GM18907 (cell line): ENCODE data around the gene CELF5.

Experiments used
- ATAC-seq: cut with Tn5 transposase; IDR thresholded peaks from one replicate; pipeline ENCODE4 v1.9.1; 2021; ENCODE audit warnings: mild to moderate bottlenecking, moderate library complexity; ENCODE audit not compliant: unreplicated experiment

CELF5 gene

DNA sequence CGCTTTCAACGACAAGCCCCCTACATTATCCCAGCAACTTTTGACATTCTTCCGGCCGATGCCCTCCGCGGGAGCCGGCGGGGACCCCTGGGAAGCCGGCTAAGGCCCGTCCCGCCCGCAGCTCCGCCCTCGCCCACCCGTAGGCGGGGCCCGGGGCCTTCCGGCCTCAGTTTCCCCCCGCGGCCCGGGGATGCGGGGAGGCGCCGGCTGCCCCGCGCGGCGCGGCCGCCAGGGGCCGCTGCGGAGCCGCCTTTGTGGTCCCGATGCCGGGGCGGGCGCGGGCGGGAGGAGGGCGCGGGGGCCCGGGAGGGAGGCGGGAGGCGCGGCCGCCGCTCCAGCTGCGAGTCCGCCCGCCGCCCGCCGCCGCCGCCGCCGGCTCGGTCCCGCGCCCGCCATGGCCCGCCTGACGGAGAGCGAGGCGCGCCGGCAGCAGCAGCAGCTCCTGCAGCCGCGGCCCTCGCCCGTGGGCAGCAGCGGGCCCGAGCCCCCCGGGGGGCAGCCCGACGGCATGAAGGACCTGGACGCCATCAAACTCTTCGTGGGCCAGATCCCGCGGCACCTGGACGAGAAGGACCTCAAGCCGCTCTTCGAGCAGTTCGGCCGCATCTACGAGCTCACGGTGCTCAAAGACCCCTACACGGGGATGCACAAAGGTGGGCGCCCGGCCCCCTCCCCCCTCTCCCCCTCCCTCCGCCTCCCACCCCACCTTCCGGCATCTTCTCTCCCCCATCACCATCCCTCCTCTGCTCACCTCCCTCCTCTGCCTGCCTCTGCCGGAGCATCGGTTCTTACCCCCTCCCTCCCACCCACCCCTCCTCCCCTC is at the start of gene CELF5:
Gene CELF5, plus strand, starts transcription at position 316 of the 823 bp plus-strand sequence. Its CDS starts 79 bp downstream, at position 395.
- ATAC-seq, result no peak

DNA sequence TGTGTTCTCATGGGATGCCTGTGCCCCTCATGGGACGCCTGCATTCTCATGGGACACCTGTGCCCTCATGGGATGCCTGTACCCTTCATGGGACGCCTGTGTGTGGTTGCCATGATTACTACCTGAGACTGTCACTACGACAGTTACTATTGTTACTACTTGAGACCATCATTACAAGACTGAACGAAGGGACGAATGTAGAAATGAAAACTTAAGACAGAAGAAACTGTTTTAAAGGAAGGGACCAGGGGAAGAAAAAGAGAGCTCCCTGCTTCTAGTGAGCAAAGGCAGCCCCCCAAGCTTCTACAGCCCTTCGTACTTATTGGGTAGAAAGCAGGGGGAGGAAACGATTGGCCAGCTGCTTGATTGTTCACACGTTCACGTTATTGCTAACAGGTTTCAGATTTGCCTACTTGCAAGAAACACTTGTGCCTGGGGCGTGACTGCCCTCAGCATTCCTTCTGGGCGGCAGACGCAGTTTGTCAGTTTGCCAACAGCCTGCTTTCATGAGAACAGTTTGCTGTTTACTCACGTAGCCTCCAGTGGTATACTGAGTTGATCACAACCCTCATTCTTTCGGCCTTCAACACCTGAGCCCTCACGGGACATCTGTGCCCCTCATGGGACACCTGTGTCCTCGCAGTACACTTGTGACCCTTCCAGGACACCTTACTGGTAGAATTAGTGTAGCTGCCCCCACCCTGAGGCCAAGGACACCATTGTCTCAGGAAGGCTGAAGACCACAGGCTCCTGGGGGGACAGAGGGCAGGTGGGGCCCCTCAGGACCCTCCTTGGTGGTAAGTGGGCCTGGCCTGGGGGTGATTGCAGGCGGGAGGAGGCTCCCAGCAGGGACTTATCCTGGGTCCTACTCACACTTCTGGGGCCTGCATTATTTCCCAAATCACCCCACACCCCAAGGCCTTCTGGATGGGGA is 48.4 kb upstream of the CELF5 start:
- no peak for ATAC-seq

DNA sequence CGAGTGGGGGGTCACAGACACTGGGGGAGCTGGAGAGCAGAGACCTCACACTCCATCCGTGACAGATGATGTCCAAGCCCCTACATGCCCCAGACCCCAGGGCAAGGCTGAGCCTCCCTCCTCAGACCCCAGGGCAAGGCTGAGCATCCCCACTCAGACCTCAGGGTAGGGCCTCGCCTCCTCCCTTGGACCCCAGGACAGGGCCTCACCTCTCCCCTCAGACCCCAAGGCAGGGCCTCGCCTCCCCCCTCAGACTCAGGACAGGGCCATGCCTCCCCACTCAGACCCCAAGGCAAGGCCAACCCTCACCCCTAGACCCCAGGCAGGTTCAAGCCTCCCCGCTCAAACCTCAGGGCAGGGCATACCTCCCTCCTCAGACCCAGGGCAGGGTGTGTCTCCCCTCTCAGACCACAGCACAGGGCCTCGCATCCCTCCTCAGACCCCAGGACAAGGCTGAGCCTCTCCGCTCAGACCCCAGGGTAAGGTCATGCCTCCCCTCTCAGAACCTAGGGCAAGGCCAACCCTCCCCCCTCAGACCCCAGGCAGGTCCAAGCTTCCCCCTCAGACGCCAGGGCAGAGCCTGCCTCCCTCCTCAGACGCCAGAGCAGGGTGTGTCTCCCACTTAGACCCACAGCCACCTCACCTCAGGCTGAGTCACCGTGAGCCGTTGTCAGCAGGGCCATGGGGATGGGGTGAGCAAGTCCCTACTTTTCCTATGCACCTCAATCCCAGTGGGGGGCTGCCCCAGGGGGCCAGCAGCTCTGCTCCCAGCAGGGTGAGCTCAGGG is 47.6 kb upstream of the CELF5 start:
- no peak for ATAC-seq

DNA sequence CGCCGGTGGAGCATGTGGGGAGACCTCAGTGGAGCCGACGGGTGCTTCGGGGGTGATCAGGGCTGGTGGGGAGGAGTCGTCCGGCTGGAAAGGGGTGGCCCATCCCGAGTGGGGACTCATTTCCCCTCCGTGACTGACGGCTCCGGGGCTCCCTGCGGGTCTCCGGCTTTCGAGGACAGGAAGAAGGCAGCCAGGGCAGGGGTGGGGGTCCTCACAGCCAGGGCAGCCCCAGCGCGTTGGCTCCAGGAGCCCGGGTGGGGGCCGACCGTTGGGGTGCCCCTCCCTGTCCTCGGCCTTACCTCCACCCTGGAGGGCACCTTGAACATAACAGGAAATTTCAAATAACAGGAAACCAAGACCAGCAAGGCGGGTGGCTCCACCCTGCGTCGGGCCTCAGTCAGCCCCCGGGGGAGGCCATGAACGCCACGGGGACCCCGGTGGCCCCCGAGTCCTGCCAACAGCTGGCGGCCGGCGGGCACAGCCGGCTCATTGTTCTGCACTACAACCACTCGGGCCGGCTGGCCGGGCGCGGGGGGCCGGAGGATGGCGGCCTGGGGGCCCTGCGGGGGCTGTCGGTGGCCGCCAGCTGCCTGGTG is 46.0 kb upstream of the CELF5 start, which contains the start of gene S1PR4:
Gene S1PR4, plus strand, starts transcription at position 393 of the 596 bp plus-strand sequence. Its CDS starts 24 bp downstream, at position 417.
- ATAC-seq, result no peak

DNA sequence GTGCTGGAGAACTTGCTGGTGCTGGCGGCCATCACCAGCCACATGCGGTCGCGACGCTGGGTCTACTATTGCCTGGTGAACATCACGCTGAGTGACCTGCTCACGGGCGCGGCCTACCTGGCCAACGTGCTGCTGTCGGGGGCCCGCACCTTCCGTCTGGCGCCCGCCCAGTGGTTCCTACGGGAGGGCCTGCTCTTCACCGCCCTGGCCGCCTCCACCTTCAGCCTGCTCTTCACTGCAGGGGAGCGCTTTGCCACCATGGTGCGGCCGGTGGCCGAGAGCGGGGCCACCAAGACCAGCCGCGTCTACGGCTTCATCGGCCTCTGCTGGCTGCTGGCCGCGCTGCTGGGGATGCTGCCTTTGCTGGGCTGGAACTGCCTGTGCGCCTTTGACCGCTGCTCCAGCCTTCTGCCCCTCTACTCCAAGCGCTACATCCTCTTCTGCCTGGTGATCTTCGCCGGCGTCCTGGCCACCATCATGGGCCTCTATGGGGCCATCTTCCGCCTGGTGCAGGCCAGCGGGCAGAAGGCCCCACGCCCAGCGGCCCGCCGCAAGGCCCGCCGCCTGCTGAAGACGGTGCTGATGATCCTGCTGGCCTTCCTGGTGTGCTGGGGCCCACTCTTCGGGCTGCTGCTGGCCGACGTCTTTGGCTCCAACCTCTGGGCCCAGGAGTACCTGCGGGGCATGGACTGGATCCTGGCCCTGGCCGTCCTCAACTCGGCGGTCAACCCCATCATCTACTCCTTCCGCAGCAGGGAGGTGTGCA is 45.3 kb upstream of the CELF5 start:
- no peak for ATAC-seq

DNA sequence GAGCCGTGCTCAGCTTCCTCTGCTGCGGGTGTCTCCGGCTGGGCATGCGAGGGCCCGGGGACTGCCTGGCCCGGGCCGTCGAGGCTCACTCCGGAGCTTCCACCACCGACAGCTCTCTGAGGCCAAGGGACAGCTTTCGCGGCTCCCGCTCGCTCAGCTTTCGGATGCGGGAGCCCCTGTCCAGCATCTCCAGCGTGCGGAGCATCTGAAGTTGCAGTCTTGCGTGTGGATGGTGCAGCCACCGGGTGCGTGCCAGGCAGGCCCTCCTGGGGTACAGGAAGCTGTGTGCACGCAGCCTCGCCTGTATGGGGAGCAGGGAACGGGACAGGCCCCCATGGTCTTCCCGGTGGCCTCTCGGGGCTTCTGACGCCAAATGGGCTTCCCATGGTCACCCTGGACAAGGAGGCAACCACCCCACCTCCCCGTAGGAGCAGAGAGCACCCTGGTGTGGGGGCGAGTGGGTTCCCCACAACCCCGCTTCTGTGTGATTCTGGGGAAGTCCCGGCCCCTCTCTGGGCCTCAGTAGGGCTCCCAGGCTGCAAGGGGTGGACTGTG is 44.6 kb upstream of the CELF5 start:
- ATAC-seq, result no peak

DNA sequence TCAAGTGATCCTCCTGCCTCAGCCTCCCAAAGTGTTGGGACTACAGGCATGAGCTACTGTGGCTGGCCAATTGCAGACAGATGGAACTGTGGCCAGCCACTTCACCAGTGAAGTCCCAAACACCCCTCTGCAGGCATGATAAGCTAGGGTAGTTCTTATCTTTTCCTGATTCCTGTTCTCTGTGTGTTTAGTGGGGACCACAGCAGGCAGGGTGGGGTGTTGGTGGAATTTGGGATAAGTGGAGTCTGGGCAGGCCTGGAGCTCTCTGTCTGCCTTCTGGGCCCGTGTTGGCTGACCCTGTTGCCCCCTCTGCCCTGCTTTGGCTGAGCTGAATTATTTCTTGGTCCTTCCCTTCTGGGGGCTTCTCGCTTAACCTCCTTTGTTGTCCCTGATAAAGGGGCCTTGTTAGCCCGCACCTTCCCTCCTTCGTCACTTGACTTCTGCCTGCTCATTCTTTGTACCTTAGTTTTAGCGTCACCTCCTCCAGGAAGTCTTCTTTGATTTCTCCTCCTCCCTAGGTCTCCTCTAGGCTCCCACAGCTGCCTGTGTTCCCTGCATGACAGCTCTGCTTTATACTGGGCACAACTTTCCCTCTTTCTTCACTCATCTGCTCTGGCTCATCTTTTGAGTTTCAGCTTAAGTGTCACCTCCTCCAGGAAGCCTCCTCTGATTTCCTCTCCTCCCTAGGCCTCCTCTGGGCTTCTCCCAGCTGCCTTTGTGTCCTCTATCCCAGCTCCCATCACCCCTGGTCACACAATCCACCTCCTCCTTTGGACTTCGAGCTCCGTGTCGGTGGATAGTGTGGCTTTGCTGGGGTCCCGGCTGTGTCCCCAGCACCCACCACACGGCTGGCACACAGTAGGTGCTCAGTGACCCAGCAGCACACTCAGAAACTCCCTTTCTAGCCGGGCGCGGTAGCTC is 40.5 kb upstream of the CELF5 start:
- ATAC-seq, result no peak

DNA sequence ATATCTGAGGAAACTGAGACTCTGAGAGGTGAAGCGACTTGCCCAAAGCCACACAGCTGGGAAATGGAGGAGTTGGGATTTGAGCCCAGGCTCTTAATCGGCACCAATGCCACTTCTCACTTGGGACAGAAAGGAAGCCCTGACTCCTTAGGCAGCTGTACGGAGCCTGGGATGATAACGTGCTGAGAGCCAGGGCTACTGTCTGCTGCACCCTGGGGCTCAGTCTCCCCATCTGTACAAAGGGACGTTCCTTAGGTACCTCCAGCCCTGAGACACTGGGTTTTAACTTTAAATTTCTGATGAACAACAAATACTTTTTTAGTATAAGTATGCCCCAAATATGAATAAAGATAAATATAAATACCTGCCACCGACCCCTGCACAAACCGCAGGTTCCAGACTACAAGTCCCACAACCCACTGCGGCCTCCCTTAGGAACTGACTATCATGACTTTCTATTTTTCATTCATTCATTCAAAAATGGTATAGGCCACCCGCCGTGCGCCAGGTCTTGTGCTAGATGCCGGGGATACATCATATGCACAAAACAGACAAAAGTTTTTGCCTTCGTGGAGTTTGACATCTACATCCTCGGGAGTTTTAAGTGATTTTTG is 39.5 kb upstream of the CELF5 start:
- peak; percentile 29 for ATAC-seq

DNA sequence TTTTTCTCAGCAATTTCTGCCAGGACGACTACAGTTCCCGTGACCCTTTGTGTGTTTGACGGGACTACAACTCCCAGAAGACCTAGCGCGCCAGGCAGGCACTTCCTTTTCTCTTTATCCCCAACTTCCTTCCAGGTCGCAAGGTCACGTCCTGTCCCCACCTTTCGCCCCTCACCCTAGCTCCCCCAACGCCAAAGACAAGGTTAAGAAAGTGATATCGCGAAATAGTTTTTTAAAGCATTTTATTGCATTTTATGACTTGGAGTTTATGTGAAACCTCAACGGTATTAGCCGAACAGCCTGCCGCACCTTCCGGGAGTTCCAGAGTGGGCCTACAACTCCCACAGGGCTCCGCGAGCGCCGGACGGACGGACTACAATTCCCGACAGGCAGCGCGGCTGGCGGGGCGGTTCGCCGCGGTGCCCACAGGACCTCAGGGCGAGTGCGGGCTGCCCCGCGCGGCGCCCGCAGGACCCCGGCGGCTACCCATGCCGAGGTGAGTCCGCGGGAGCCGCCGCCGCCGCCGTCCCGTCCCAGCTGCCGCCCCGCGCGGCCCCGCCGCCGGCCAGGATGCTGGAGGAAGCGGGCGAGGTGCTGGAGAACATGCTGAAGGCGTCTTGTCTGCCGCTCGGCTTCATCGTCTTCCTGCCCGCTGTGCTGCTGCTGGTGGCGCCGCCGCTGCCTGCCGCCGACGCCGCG is 38.9 kb upstream of the CELF5 start, which contains the start of gene NCLN:
Gene NCLN, plus strand, starts transcription at position 470 of the 699 bp plus-strand sequence. Its CDS starts 101 bp downstream, at position 571.
- peak; percentile 77 for ATAC-seq

DNA sequence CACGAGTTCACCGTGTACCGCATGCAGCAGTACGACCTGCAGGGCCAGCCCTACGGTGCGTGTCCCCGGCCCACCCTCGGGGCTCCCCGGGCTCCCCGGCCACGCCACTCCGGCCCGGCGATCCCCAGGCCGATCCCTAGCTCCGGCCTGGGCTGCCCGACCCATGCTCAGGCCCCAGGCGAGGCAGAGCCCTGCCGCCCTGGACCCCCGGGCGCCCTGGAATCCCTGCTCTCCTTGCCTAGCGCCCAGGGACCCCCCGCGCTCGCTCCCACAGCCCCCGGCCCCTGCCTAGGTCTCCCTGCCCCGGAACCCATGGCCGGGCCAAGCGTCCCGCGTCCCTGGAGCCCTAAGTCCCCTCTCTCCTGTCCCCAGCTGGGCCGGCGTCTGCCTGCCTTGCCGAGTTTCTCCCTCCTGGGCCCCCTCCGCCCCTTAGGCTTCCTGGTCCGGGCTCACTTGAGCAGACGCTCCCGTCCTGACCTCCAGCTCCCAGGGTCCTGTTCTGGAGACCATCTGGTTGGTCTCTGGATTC is 38.2 kb upstream of the CELF5 start:
- peak; percentile 25 for ATAC-seq

DNA sequence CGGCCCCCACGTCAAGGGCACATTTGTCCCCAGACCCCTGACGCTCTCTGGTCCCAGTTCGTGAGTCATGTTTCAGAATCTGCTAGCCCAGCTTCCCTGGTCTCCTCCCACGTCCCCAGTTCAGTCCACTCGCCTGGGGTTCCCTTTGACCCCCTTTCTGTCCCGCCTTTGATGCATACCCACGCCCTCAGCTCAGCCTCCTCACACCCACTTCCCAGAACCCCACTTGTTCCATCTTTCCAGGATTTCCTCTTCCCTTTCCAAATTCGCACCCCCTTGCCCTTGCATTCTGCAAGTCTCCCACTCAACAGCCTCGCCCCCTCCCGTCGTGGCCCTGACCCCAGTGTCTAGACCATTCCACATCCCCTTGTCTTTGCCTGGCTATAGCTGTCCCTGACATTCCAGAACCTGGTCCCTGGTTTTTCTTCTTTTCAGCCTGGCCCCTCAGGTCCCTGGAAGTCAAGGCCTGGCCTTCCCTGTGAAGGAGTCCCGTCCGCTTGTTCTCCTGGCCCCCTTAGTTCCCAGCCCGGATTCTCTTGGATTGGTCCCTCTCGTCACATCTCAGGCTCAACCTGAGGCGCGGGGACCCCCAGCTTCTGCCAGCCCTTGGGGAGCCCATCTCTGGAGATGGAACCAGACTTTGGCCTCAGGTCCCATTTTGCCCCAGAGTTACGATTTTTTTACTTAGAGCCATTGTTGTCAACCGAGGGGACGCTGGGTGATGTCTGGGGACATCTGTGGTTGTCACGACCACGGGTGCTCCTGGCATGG is 37.4 kb upstream of the CELF5 start:
- ATAC-seq, result no peak

DNA sequence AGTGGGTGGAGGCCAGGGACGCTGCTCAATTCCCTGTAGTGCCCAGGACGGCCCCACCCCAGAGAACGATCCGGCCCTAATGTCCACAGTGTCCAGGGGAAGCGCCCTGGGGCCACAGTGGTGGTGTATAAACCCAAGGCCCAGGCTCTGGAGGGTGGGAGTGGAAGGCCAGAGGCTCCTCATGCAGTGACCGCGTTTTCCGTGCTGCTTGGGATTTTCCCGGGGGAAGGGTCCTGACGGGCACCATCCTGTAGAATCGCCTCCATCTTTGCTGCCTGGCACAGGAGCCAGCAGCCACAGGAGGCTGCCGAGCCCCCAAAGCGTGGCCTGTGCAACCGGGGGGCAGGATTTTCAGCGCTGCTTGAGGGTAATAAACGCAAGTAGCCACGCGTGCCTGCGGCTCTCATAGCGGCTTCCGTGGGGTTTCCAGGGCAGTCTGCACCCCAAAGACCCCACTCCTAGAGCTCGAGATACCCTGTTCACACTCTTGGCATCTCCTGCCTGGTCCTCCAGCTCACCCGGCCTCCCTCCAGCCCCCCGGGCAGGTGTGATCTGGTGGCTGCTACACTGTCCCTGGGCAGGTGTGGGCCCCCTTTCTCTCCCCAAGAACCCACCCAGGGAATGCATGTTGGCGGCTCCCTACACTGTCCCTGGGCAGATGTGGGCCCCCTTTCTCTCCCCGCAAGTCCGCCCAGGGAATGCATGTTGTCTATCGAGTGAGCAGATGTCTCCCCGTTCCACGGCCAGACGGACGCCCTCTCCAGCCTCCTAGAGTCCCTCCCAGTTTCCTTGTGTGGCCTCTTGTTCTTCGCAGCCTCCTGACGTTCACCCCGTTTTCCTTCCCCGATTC is 36.6 kb upstream of the CELF5 start:
- ATAC-seq, result no peak

DNA sequence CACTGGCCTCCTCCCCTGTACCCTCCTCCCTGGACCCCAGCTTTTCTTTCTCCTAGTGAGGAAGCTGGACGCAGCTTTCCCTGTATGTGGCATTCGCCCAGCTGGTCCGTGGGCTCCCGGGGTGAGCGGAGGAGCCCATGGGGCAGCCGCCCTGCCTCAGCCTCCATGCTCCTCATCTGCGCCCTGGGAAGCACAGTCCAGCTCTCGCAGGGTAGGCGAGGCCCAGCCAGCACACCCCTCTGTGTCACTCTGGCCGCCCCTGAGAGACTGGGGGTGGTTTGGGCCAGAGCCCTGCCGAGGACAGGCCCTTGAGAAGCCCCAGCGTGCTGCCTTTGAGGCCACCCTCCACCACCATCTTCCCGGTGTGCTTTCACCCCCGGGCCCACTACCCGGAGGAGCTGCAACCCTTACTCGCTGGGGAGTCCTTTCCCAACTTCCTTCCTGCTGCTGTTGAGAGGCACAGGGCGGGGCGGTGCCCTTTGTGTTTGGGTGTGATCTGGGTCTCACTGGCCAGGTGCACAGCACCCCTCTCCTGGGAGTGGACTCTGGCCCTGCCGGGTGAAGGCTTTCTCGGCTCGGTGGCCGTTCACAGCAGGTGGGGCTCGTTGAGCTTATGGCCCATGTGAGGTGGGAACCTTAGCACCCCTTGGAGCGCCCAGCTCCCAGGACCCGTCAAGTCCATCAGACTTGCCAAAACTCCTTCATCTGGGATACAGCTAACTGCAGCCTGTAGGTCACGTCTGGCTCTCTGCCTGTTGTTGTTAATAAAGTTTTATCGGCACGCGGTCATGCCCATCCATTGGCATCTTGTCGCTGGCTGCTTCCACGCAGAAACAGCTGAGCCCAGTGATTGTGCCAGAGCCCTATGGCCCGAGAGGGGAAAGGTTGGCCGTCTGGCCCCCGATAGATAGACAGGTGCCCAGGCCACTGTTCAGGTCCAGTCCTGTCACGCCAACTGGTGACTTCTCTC is 35.5 kb upstream of the CELF5 start:
- no peak for ATAC-seq
